Bronchial epithelial cell (primary cell): ENCODE measurements around the gene EMILIN2. TPM values are rescaled to one million over a fixed set of nuclear protein-coding genes. Genes with fewer than 3 reads are reported as not detected.

ENCODE experiments used
- DNase-seq: peaks from one replicate; pipeline ENCODE4 v3.0.0-alpha.2; 2010; ENCODE audit warnings: low read depth
- FAIRE-seq: peaks from 2 replicates; lab custom pipeline; 2011; peaks lifted over from hg19 to GRCh38; lab: Jason Lieb, UNC
- H3K27me3 ChIP-seq: 2 replicates; pipeline ENCODE4 v1.5.1; 2011; ENCODE audit warnings: low read length; ENCODE audit not compliant: control insufficient read depth, insufficient read depth
- H3K36me3 ChIP-seq: 2 replicates; pipeline ENCODE4 v1.5.1; 2011; ENCODE audit warnings: low read length; ENCODE audit not compliant: control insufficient read depth, insufficient read depth
- H3K4me3 ChIP-seq: 2 replicates; pipeline ENCODE4 v1.5.1; 2011; ENCODE audit warnings: mild to moderate bottlenecking, low read depth, low read length, control low read depth
- total RNA-seq: library from RNA; depleted of rRNA; stranded (reverse); fragments of >200 nt; gene quantifications from 2 replicates; pipeline ENCODE4 v1.2.1, GENCODE V29; 2014
- TF ChIP-seq, protein P1 (sequence below): IDR thresholded peaks from 2 replicates; pipeline ENCODE4 v1.5.1; 2011; ENCODE audit warnings: mild to moderate bottlenecking, moderate library complexity, low read length, control low read depth, inconsistent platforms; ENCODE audit not compliant: insufficient read depth, severe bottlenecking

Gene EMILIN2
- total RNA-seq, 1 donor from 2014 or later: 1.3 TPM

DNA sequence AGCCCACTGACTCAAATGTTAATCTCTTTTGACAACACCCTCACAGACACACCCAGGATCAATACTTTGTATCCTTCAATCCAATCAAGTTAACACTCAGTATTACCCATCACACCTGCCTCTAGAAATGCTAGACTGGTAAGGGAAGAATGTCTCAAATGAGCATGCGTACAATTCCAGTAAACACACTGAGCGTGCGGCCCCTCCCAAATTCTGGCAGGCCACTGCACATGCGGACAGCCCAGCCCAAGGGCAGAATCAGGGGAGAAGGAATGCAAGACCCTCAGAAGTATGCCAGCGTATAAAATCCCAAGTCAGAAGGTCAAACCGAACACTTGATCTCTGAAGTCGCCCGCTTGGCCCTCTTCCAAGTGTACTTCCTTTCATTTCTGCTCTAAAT, 7.6 kb upstream of the EMILIN2 start:
- Histone ChIP-seq H3K4me3 (no peak overlapping the region), H3K27me3 (peaks cover 2% of the 10 kb centered on the region), H3K36me3 (no peaks in the 10 kb centered on the region)
- no peak for FAIRE-seq
- TF ChIP-seq, protein P1, sequence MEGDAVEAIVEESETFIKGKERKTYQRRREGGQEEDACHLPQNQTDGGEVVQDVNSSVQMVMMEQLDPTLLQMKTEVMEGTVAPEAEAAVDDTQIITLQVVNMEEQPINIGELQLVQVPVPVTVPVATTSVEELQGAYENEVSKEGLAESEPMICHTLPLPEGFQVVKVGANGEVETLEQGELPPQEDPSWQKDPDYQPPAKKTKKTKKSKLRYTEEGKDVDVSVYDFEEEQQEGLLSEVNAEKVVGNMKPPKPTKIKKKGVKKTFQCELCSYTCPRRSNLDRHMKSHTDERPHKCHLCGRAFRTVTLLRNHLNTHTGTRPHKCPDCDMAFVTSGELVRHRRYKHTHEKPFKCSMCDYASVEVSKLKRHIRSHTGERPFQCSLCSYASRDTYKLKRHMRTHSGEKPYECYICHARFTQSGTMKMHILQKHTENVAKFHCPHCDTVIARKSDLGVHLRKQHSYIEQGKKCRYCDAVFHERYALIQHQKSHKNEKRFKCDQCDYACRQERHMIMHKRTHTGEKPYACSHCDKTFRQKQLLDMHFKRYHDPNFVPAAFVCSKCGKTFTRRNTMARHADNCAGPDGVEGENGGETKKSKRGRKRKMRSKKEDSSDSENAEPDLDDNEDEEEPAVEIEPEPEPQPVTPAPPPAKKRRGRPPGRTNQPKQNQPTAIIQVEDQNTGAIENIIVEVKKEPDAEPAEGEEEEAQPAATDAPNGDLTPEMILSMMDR: no peak
- no peak for DNase-seq

DNA sequence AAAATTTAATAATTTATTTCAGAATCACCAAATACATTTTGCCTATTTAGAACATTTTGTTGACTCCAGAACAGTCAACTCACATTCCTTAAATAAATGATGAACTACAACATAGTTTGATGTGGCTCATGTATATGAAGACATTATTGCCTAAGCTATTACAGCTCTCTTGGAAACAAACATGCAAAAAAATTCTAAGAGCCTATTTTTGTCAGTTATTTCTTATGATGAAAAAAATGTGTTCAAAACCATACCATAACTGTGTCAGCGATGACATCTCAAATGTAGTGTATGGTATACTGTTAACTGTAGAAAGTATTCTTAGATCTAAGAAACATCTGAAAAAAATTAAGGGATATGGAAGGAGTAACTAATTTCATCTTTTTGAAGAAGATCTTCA, 6.3 kb upstream of the EMILIN2 start:
- Histone ChIP-seq H3K36me3 (no peaks in the 10 kb centered on the region), H3K27me3 (peaks cover 6% of the 10 kb centered on the region), H3K4me3 (no peak overlapping the region)
- no peak for FAIRE-seq
- no peak for DNase-seq
- TF ChIP-seq, protein P1: no peak

DNA sequence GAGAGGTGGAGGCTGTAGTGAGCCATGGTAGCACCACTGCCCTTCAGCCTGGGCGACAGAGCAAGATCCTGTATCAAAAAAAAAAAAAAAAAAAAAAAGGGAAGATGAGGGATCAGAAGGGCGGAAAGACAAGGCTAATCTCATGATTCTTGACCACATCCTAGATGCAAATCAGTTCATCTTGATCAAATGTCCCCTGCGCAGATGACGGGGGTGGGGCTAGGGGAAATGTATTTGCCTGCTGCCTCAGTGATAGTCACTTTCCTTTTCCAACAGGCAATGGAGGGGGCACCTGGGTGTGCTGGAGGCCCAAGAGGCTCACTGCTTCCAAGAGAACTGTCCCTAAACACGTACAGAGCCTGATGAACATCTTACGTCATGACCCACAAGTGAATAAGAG, 3.7 kb upstream of the EMILIN2 start:
- no peaks in the 10 kb centered on the region for H3K36me3 ChIP-seq
- DNase-seq (no peak), FAIRE-seq (no peak)
- TF ChIP-seq, protein P1: no peak
- H3K4me3 ChIP-seq: no peak overlapping the region
- peaks cover 22% of the 10 kb centered on the region for H3K27me3 ChIP-seq

DNA sequence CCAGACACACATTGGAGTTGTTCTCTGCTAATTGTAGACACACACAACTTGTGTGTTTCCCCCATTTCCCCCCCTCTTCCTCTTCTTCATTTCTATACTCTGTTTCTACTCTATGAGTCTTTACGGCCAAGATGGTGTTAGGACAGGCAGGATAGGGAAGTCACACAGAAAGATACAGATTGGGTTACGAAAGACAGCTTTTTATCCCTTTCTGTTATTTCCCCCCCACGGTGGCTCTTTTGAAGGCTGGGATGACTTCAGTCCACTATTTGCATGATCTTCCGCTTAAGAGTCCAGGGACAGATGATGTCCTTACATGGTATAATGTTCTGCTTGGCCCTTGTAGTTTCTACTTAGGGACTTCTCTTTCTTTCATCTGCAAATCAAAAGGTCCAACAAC, 1.6 kb upstream of the EMILIN2 start:
- Histone ChIP-seq H3K27me3 (peaks cover 29% of the 10 kb centered on the region), H3K4me3 (no peak overlapping the region), H3K36me3 (no peaks in the 10 kb centered on the region)
- no peak for DNase-seq
- FAIRE-seq: no peak
- TF ChIP-seq, protein P1: no peak

DNA sequence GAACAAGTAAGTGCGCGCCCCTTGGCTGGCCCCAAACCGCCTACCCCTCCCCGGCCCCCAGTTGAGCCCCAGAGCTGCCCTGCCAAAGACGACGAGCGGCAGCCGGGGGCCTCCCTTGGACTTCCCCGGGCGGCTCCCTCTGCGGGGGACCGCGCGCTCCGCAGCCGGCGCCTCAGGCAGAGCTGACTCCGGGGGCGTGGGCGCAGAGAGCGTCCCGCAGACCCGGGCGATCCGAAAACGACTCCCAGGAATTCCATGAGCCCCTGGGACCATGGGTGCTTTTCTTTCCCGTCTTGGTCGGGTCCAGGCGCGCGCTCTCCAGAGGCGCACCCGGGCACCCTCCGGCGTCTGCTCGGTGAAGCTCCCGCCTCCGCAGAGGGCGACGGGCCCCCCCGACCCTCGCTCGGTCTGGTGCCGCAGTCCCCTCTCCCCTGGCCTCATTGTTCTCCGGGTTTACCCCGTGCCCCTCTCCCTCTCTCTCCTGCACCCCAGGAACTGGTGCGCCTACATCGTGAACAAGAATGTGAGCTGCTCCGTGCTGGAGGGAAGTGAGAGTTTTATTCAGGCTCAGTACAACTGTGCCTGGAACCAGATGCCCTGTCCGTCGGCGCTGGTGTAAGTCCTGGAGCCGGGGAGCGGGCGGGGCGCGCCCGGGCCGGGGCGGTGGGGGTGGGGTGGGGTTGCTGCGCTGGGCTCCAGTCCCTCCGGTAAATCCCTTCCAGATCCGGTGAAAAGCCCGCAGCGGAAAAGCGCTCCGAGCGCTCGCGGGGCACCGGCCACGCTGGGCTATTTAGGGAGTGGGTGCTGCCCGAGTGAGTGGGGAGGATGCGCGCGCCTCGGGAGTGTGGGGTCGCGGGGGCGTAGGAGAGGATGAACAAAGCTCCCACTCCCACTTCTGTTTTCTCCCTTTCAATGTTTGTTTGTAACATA, 776 bp downstream of the EMILIN2 start:
- DNase-seq (no peak), FAIRE-seq (no peak)
- TF ChIP-seq, protein P1: no peak
- H3K36me3 ChIP-seq: no peaks in the 10 kb centered on the region
- H3K27me3 ChIP-seq: peaks cover 28% of the 10 kb centered on the region
- no peak overlapping the region for H3K4me3 ChIP-seq
